H1 (cell line): ENCODE measurements around the gene VPS50. TPM values are rescaled to one million over a fixed set of nuclear protein-coding genes. Genes with fewer than 3 reads are reported as not detected.

Experiments used
- CTCF ChIA-PET: fragments of 300-600 bp; sonication (Branson Sonifier 250); formaldehyde crosslinking; loops from one replicate; lab custom pipeline; 2021; ENCODE audit not compliant: partially characterized antibody; lab: Charles Lee
- POLR2A ChIA-PET: fragments of 300-600 bp; sonication (Branson Sonifier 250); formaldehyde crosslinking; loops from one replicate; lab custom pipeline; 2021; ENCODE audit warnings: inconsistent platforms; ENCODE audit not compliant: partially characterized antibody; lab: Charles Lee
- DNase-seq, 2 experiments: peaks; one replicate each; pipeline versions ENCODE4 v3.0.0 to v3.0.0-alpha.2; 2010 to 2022; ENCODE audit warnings: low spot score in 2 of 2, low read depth in 1 of 2, mixed read lengths in 1 of 2
- FAIRE-seq: peaks from 2 replicates; lab custom pipeline; 2011; peaks lifted over from hg19 to GRCh38; lab: Jason Lieb, UNC
- H2AFZ ChIP-seq: 2 replicates; pipeline ENCODE4 v1.8.1; 2012; ENCODE audit warnings: low read length, inconsistent platforms
- H2AK5ac ChIP-seq: 2 replicates; pipeline ENCODE4 v1.6.1; 2013; ENCODE audit warnings: low read depth, low read length
- H2BK120ac ChIP-seq: replicated peaks from 2 replicates; pipeline ENCODE3; 2013; ENCODE audit warnings: low read depth, low read length, inconsistent platforms
- H2BK12ac ChIP-seq: 2 replicates; pipeline ENCODE4 v1.6.1; 2013; ENCODE audit warnings: low read depth, low read length
- H2BK15ac ChIP-seq: 2 replicates; pipeline ENCODE4 v1.6.1; 2013; ENCODE audit warnings: low read length
- H2BK20ac ChIP-seq: 2 replicates; pipeline ENCODE4 v1.6.1; 2013; ENCODE audit warnings: low read length
- H2BK5ac ChIP-seq: 2 replicates; pipeline ENCODE4 v1.6.1; 2013; ENCODE audit warnings: low read depth, low read length
- H3K14ac ChIP-seq: 2 replicates; pipeline ENCODE4 v1.6.1; 2013; ENCODE audit warnings: inconsistent platforms; ENCODE audit not compliant: insufficient read length
- H3K18ac ChIP-seq: 2 replicates; pipeline ENCODE4 v1.6.1; 2013; ENCODE audit warnings: low read length; ENCODE audit errors: extremely low read depth
- H3K23ac ChIP-seq: 2 replicates; pipeline ENCODE4 v1.6.1; 2013; ENCODE audit warnings: inconsistent platforms; ENCODE audit not compliant: insufficient read length
- H3K23me2 ChIP-seq: 2 replicates; pipeline ENCODE4 v1.6.1; 2013; ENCODE audit warnings: low read depth, low read length
- H3K27ac ChIP-seq: 2 replicates; pipeline ENCODE4 v1.6.1; 2011; ENCODE audit warnings: low read depth, low read length, inconsistent platforms
- H3K27me3 ChIP-seq, 4 experiments: replicated peaks in 1 of 4; 1 replicate in 1 of 4; 2 replicates in 3 of 4; pipeline versions ENCODE4 v1.6.1 to v1.8.1; 2011 to 2013; ENCODE audit warnings: low read length in 3 of 4, mild to moderate bottlenecking in 3 of 4, inconsistent platforms in 2 of 4, mixed read lengths in 2 of 4, moderate library complexity in 1 of 4; ENCODE audit not compliant: control insufficient read depth in 3 of 4, insufficient read depth in 3 of 4; ENCODE audit errors: extremely low read depth in 1 of 4
- H3K36me3 ChIP-seq, 4 experiments: 2 replicates each; pipeline versions ENCODE4 v1.6.1 to v1.8.1; 2011 to 2013; ENCODE audit warnings: mild to moderate bottlenecking in 4 of 4, low read length in 3 of 4, moderate library complexity in 2 of 4, control low read depth in 1 of 4, inconsistent platforms in 1 of 4; ENCODE audit not compliant: insufficient read depth in 4 of 4, control insufficient read depth in 2 of 4
- H3K4ac ChIP-seq: replicated peaks from 2 replicates; pipeline ENCODE3; 2013; ENCODE audit warnings: low read length, low read depth, mixed read lengths, inconsistent platforms; ENCODE audit not compliant: insufficient read length
- H3K4me1 ChIP-seq, 4 experiments: replicated peaks in 1 of 4; 1 replicate in 1 of 4; 2 replicates in 3 of 4; pipeline versions ENCODE4 v1.6.1 to v1.8.1; 2011 to 2013; ENCODE audit warnings: low read length in 3 of 4, inconsistent platforms in 2 of 4, mixed read lengths in 1 of 4; ENCODE audit not compliant: insufficient read depth in 4 of 4, control insufficient read depth in 3 of 4
- H3K4me2 ChIP-seq, 2 experiments: 2 replicates each; pipeline versions ENCODE4 v1.6.1 to v1.8.1; 2011 to 2013; ENCODE audit warnings: low read depth in 2 of 2, low read length in 2 of 2, control low read depth in 1 of 2, inconsistent platforms in 1 of 2, mild to moderate bottlenecking in 1 of 2; ENCODE audit not compliant: insufficient read depth in 1 of 2
- H3K4me3 ChIP-seq, 4 experiments: fragments of 200-600, 300-600 bp in 1 of 4; sonication (generic), shearing (Covaris generic), sonication (Bioruptor Twin) in 1 of 4; 2 replicates each; pipeline versions ENCODE4 v1.5.1 to v1.8.1; 2011 to 2016; ENCODE audit warnings: low read length in 4 of 4, low read depth in 3 of 4, control low read depth in 2 of 4, inconsistent platforms in 2 of 4, mild to moderate bottlenecking in 2 of 4, mixed read lengths in 1 of 4, moderate library complexity in 1 of 4; ENCODE audit not compliant: insufficient read depth in 2 of 4; ENCODE audit errors: extremely low read depth in 1 of 4
- H3K56ac ChIP-seq: replicated peaks from 2 replicates; pipeline ENCODE3; 2013; ENCODE audit warnings: low read depth, mild to moderate bottlenecking, mixed read lengths, low read length, inconsistent platforms; ENCODE audit not compliant: insufficient read length
- H3K79me1 ChIP-seq: 2 replicates; pipeline ENCODE4 v1.6.1; 2013; ENCODE audit warnings: low read depth, low read length, control low read depth
- H3K79me2 ChIP-seq, 2 experiments: 2 replicates each; pipeline versions ENCODE4 v1.6.1 to v1.8.1; 2012 to 2013; ENCODE audit warnings: low read length in 2 of 2, mild to moderate bottlenecking in 2 of 2, inconsistent platforms in 1 of 2; ENCODE audit not compliant: insufficient read depth in 2 of 2, control insufficient read depth in 1 of 2
- H3K9ac ChIP-seq, 4 experiments: replicated peaks in 1 of 4; 1 replicate in 1 of 4; 2 replicates in 3 of 4; pipeline versions ENCODE4 v1.6.1 to v1.8.1; 2011 to 2013; ENCODE audit warnings: low read depth in 3 of 4, low read length in 3 of 4, control low read depth in 2 of 4, mild to moderate bottlenecking in 2 of 4, moderate library complexity in 2 of 4, inconsistent platforms in 1 of 4; ENCODE audit errors: extremely low read depth in 1 of 4
- H3K9me3 ChIP-seq, 2 experiments: 2 replicates each; pipeline versions ENCODE4 v1.6.1 to v1.8.1; 2012 to 2013; ENCODE audit warnings: mild to moderate bottlenecking in 2 of 2, moderate library complexity in 2 of 2, control low read depth in 1 of 2, inconsistent platforms in 1 of 2, low read depth in 1 of 2, low read length in 1 of 2, mixed read lengths in 1 of 2; ENCODE audit not compliant: insufficient read depth in 2 of 2
- H4K20me1 ChIP-seq, 2 experiments: replicated peaks in 1 of 2; 2 replicates each; pipeline versions ENCODE3 to v1.8.1; 2011 to 2013; ENCODE audit warnings: inconsistent platforms in 2 of 2, low read length in 2 of 2, mild to moderate bottlenecking in 1 of 2; ENCODE audit not compliant: insufficient read depth in 2 of 2, control insufficient read depth in 1 of 2
- H4K5ac ChIP-seq: 2 replicates; pipeline ENCODE4 v1.6.1; 2013; ENCODE audit warnings: low read length, low read depth, mixed read lengths, inconsistent platforms; ENCODE audit not compliant: insufficient read length
- H4K8ac ChIP-seq: 2 replicates; pipeline ENCODE4 v1.8.0; 2013; ENCODE audit warnings: mild to moderate bottlenecking, moderate library complexity, low read length, inconsistent platforms; ENCODE audit not compliant: insufficient read depth; ENCODE audit errors: extremely low read depth
- H4K91ac ChIP-seq: replicated peaks from 2 replicates; pipeline ENCODE3; 2013; ENCODE audit warnings: low read length, mixed read lengths, inconsistent platforms; ENCODE audit not compliant: insufficient read length
- EGR1 ChIP-seq: IDR thresholded peaks from 2 replicates; pipeline ENCODE4 v1.6.1; 2011; ENCODE audit warnings: low read depth, low read length, borderline replicate concordance
- GABPA ChIP-seq: IDR thresholded peaks from 2 replicates; pipeline ENCODE4 v1.6.1; 2011; ENCODE audit warnings: mild to moderate bottlenecking, low read length, moderate library complexity, borderline replicate concordance; ENCODE audit not compliant: insufficient read depth
- HDAC2 ChIP-seq, 2 experiments: fragments of 300-600 bp in 1 of 2; sonication (generic) in 1 of 2; IDR thresholded peaks; 2 replicates each; pipeline ENCODE4 v1.6.1; 2011 to 2012; ENCODE audit warnings: low read depth in 2 of 2, low read length in 2 of 2, mild to moderate bottlenecking in 2 of 2, moderate library complexity in 2 of 2, borderline replicate concordance in 1 of 2, inconsistent platforms in 1 of 2
- HDAC6 ChIP-seq: IDR thresholded peaks from one replicate; pipeline ENCODE4 v1.7.1; 2012; ENCODE audit warnings: low read depth, mild to moderate bottlenecking, inconsistent platforms, low read length, moderate library complexity
- PHF8 ChIP-seq: fragments of 200-600 bp; sonication (generic); conservative IDR thresholded peaks from 2 replicates; pipeline ENCODE4 v1.7.1; 2012; ENCODE audit warnings: low read depth, mild to moderate bottlenecking, inconsistent platforms, low read length, moderate library complexity
- POU5F1 ChIP-seq: IDR thresholded peaks from 2 replicates; pipeline ENCODE4 v1.6.1; 2011; ENCODE audit warnings: low read depth, mild to moderate bottlenecking, low read length, moderate library complexity
- RXRA ChIP-seq: IDR thresholded peaks from 2 replicates; pipeline ENCODE4 v1.6.1; 2011; ENCODE audit warnings: low read depth, mild to moderate bottlenecking, low read length, moderate library complexity; ENCODE audit not compliant: insufficient read depth
- SIN3A ChIP-seq, 2 experiments: IDR thresholded peaks in 1 of 2; conservative IDR thresholded peaks in 1 of 2; 2 replicates each; pipeline ENCODE4 v1.6.1; 2011 to 2012; ENCODE audit warnings: low read length in 2 of 2, improper control_type of control experiment in 1 of 2, low read depth in 1 of 2, mild to moderate bottlenecking in 1 of 2
- SUZ12 ChIP-seq: fragments of 200-600 bp; sonication (generic); IDR thresholded peaks from 2 replicates; pipeline ENCODE4 v1.6.1; 2012; ENCODE audit warnings: mild to moderate bottlenecking, inconsistent platforms, low read length, moderate library complexity, mixed read lengths
- WGBS, 2 experiments: shearing (Covaris generic) in 1 of 2; methylation state at CpG; one replicate each; pipeline versions ENCODE4 v1.1.6 to v1.1.7; 2013 to 2015; ENCODE audit warnings: low lambda C conversion rate in 2 of 2, mixed read lengths in 2 of 2, inconsistent platforms in 1 of 2, low coverage in 1 of 2, missing lambda C conversion rate in 1 of 2; ENCODE audit not compliant: insufficient replicate concordance in 2 of 2, insufficient coverage in 1 of 2, insufficient read length in 1 of 2; ENCODE audit errors: extremely low coverage in 1 of 2, missing lambda C conversion rate in 1 of 2; 5-methylcytosine and 5-hydroxymethylcytosine counted together
- polyA plus RNA-seq, 7 experiments: library from polyadenylated mRNA; depleted of rRNA in 3 of 7; stranded (reverse) in 5 of 7; unstranded in 2 of 7; fragments of >200 nt in 5 of 7; fragments of 200-250 nt in 2 of 7; gene quantifications; 1 replicate in 5 of 7; 2 replicates in 1 of 7; 4 replicates in 1 of 7; pipeline versions ENCODE4 v1.2.1 to v1.2.3, GENCODE V29; 2011 to 2013; ENCODE audit warnings: missing spikeins in 2 of 7, mixed read lengths in 2 of 7
- total RNA-seq: library from RNA; stranded (reverse); fragmentation: NEBNext Ultra II Directional; extraction: Animal tissue kit (Norgen Biotek cat#: 25700); gene quantifications from 2 replicates; pipeline ENCODE4 v1.2.1, GENCODE V29; 2021
- TF ChIP-seq, protein P1 (sequence below): IDR thresholded peaks from 2 replicates; pipeline ENCODE4 v1.6.1; 2012; ENCODE audit warnings: low read length, inconsistent platforms
- TF ChIP-seq, protein P2 (sequence below): IDR thresholded peaks from 2 replicates; pipeline ENCODE4 v1.6.1; 2011; ENCODE audit warnings: low read depth, mild to moderate bottlenecking, low read length; ENCODE audit not compliant: insufficient read depth

VPS50 gene
- total and polyA plus RNA-seq, 2 of the 8 experiments (the other 6 are each of a cell fraction or from before 2014, with no cell fraction given): 3.7 to 9.3 TPM

DNA sequence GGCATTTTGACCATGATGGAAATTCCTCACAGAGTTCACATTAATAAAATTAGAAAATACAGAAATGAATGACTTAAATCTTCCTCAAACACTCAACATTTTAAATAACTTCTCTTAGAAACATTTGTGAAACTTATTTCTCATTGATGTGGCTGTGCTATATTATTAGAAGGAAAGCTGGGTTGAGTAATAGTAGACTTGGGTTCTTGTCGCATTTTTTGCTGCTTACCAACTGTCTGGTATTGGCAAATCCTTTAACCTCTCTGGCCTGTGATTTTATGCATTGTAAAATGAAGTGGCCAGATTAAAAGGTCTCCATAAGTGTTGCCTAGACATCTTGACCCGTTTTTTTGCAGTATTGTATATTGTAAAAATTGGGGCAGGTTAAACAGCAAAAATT, 66.5 kb downstream of the VPS50 start:
- Histone ChIP-seq H2BK5ac (no peak overlapping the region), H2AK5ac (no peak overlapping the region), H2BK120ac (no peak overlapping the region), H3K27ac (no peak overlapping the region), H3K4ac (no peak overlapping the region), H4K5ac (no peak overlapping the region), H4K8ac (no peak overlapping the region), H3K18ac (no peak overlapping the region), H3K23me2 (no peaks in the 10 kb centered on the region), H2AFZ (no peak overlapping the region), H3K9ac (no peak overlapping the region), H3K56ac (no peak overlapping the region), H3K14ac (no peak overlapping the region), H4K91ac (no peak overlapping the region), H4K20me1 (no peaks in the 10 kb centered on the region), H3K79me2 (no peaks in the 10 kb centered on the region), H3K79me1 (no peaks in the 10 kb centered on the region), H3K9me3 (no peaks in the 10 kb centered on the region), H3K4me2 (no peak overlapping the region), H3K23ac (no peak overlapping the region), H2BK15ac (no peak overlapping the region), H3K27me3 (no peaks in the 10 kb centered on the region), H3K4me3 (no peak overlapping the region), H3K36me3 (no peaks in the 10 kb centered on the region), H2BK12ac (no peak overlapping the region), H2BK20ac (no peak overlapping the region), H3K4me1 (0 out of 7 replicates have a peak, but pooled peaks cover 0 to 2% (median 0%) of the 10 kb centered on the region in 4 experiments)
- FAIRE-seq: no peak
- POLR2A ChIA-PET: no interaction called here
- no peak for DNase-seq
- CTCF ChIA-PET: interaction anchor here (1.0 kb wide), 1 partner anchor 9 kb away, joined by 3 read pairs; no protein-coding TSS in a partner anchor
- 81% methylated on average over 2 of the region's 2 CpGs; no CpG with 5 or more reads in 1 of the 2 experiments for WGBS, 2 experiments
- TF ChIP-seq EGR1 (no peak), SUZ12 (no peak), POU5F1 (no peak), HDAC2 (IDR thresholded peaks at IDR 0.05; ENCODE audit: borderline replicate concordance in 1 of 2, low read depth in 2 of 2, low read length in 2 of 2) (no peak), GABPA (no peak), RXRA (no peak), HDAC6 (no peak), SIN3A (conservative IDR thresholded peaks at IDR 0.05 in 1 of 2, IDR thresholded peaks at IDR 0.05 in 1 of 2; ENCODE audit: low read depth in 1 of 2, low read length in 2 of 2) (no peak), PHF8 (no peak)
- TF ChIP-seq, protein P1, sequence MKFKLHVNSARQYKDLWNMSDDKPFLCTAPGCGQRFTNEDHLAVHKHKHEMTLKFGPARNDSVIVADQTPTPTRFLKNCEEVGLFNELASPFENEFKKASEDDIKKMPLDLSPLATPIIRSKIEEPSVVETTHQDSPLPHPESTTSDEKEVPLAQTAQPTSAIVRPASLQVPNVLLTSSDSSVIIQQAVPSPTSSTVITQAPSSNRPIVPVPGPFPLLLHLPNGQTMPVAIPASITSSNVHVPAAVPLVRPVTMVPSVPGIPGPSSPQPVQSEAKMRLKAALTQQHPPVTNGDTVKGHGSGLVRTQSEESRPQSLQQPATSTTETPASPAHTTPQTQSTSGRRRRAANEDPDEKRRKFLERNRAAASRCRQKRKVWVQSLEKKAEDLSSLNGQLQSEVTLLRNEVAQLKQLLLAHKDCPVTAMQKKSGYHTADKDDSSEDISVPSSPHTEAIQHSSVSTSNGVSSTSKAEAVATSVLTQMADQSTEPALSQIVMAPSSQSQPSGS: no peak
- TF ChIP-seq, protein P2, sequence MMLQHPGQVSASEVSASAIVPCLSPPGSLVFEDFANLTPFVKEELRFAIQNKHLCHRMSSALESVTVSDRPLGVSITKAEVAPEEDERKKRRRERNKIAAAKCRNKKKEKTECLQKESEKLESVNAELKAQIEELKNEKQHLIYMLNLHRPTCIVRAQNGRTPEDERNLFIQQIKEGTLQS: no peak
